H9 (cell line): ENCODE results near the gene RYR3. TPM values are rescaled to one million over a fixed set of nuclear protein-coding genes. Genes with fewer than 3 reads are reported as not detected.

ENCODE experiments used
- DNase-seq: peaks from one replicate; pipeline ENCODE4 v3.0.0-alpha.2; 2017
- H2AFZ ChIP-seq: one replicate; pipeline ENCODE4 v1.6.1; 2013; ENCODE audit warnings: mild to moderate bottlenecking, low read length, control low read depth, moderate library complexity
- H2AK5ac ChIP-seq: 2 replicates; pipeline ENCODE4 v1.6.1; 2013; ENCODE audit warnings: low read length, control low read depth, mixed read lengths; ENCODE audit not compliant: insufficient read length
- H2BK120ac ChIP-seq: one replicate; pipeline ENCODE4 v1.6.1; 2013; ENCODE audit warnings: low read depth, mild to moderate bottlenecking, low read length, control low read depth, inconsistent platforms; ENCODE audit not compliant: poor library complexity, severe bottlenecking
- H2BK12ac ChIP-seq: 2 replicates; pipeline ENCODE4 v1.6.1; 2013; ENCODE audit warnings: low read length, control low read depth, mixed read lengths, low read depth; ENCODE audit not compliant: insufficient read length
- H2BK15ac ChIP-seq: 2 replicates; pipeline ENCODE4 v1.6.1; 2013; ENCODE audit warnings: low read depth, low read length, control low read depth
- H2BK20ac ChIP-seq: one replicate; pipeline ENCODE4 v1.6.1; 2013; ENCODE audit warnings: low read depth, mild to moderate bottlenecking, low read length, control low read depth, inconsistent platforms; ENCODE audit not compliant: poor library complexity, severe bottlenecking
- H2BK5ac ChIP-seq: 2 replicates; pipeline ENCODE4 v1.6.1; 2013; ENCODE audit warnings: low read length, control low read depth, mixed read lengths; ENCODE audit not compliant: insufficient read length
- H3K14ac ChIP-seq: 2 replicates; pipeline ENCODE4 v1.6.1; 2013; ENCODE audit warnings: low read length, control low read depth; ENCODE audit not compliant: insufficient read depth
- H3K18ac ChIP-seq: 2 replicates; pipeline ENCODE4 v1.6.1; 2013; ENCODE audit warnings: low read depth, mild to moderate bottlenecking, mixed read lengths, low read length, control low read depth; ENCODE audit not compliant: insufficient read length
- H3K23ac ChIP-seq: 2 replicates; pipeline ENCODE4 v1.6.1; 2013; ENCODE audit warnings: low read length, control low read depth, mixed read lengths, low read depth; ENCODE audit not compliant: insufficient read length
- H3K23me2 ChIP-seq: 2 replicates; pipeline ENCODE4 v1.6.1; 2013; ENCODE audit warnings: low read depth, mild to moderate bottlenecking, mixed read lengths, low read length, control low read depth; ENCODE audit not compliant: insufficient read length, poor library complexity, severe bottlenecking
- H3K27ac ChIP-seq: 2 replicates; pipeline ENCODE4 v1.5.1; 2013; ENCODE audit warnings: low read length, control low read depth, mixed read lengths, low read depth; ENCODE audit not compliant: insufficient read length
- H3K27me3 ChIP-seq: 2 replicates; pipeline ENCODE4 v1.6.1; 2013; ENCODE audit warnings: low read length, control low read depth, inconsistent platforms; ENCODE audit not compliant: insufficient read depth
- H3K4ac ChIP-seq: 2 replicates; pipeline ENCODE4 v1.6.1; 2013; ENCODE audit warnings: low read depth, mild to moderate bottlenecking, control low read depth, inconsistent platforms, low read length, moderate library complexity
- H3K4me1 ChIP-seq: 2 replicates; pipeline ENCODE4 v1.6.1; 2013; ENCODE audit warnings: low read length, control low read depth, inconsistent platforms; ENCODE audit not compliant: insufficient read depth
- H3K4me2 ChIP-seq: 2 replicates; pipeline ENCODE4 v1.6.1; 2013; ENCODE audit warnings: low read length, control low read depth, mixed read lengths; ENCODE audit not compliant: insufficient read length, insufficient read depth
- H3K56ac ChIP-seq: 2 replicates; pipeline ENCODE4 v1.6.1; 2013; ENCODE audit warnings: low read depth, mild to moderate bottlenecking, mixed read lengths, low read length, control low read depth; ENCODE audit not compliant: insufficient read length
- H3K79me1 ChIP-seq: 2 replicates; pipeline ENCODE4 v1.6.1; 2013; ENCODE audit warnings: low read depth, mild to moderate bottlenecking, moderate library complexity, low read length, control low read depth, inconsistent platforms; ENCODE audit not compliant: insufficient read depth, poor library complexity, severe bottlenecking
- H3K79me2 ChIP-seq: 2 replicates; pipeline ENCODE4 v1.6.1; 2013; ENCODE audit warnings: low read length, control low read depth, inconsistent platforms; ENCODE audit not compliant: insufficient read depth
- H3K9ac ChIP-seq: 2 replicates; pipeline ENCODE4 v1.6.1; 2013; ENCODE audit warnings: low read length, control low read depth, mixed read lengths; ENCODE audit not compliant: insufficient read length; ENCODE audit errors: extremely low read depth
- H3K9me3 ChIP-seq: one replicate; pipeline ENCODE4 v1.6.1; 2013; ENCODE audit warnings: low read depth, low read length, inconsistent platforms; ENCODE audit not compliant: control insufficient read depth
- H3T11ph ChIP-seq: one replicate; pipeline ENCODE4 v1.6.1; 2013; ENCODE audit warnings: mild to moderate bottlenecking, low read length, control low read depth, inconsistent platforms
- H4K20me1 ChIP-seq: one replicate; pipeline ENCODE4 v1.6.1; 2013; ENCODE audit not compliant: control insufficient read depth, insufficient read length, insufficient read depth
- H4K5ac ChIP-seq: 2 replicates; pipeline ENCODE4 v1.6.1; 2013; ENCODE audit warnings: low read depth, mild to moderate bottlenecking, mixed read lengths, low read length, control low read depth; ENCODE audit not compliant: insufficient read length
- H4K8ac ChIP-seq: replicated peaks from 2 replicates; pipeline ENCODE4 v1.6.1; 2013; ENCODE audit warnings: low read length, control low read depth, mixed read lengths, low read depth; ENCODE audit not compliant: insufficient read length
- H4K91ac ChIP-seq: 2 replicates; pipeline ENCODE4 v1.6.1; 2013; ENCODE audit warnings: low read depth, mild to moderate bottlenecking, moderate library complexity, mixed read lengths, low read length, control low read depth; ENCODE audit not compliant: insufficient read length
- H3K27ac Mint-ChIP-seq, 3 experiments: 2 replicates in 2 of 3; 3 replicates in 1 of 3; pipeline ENCODE4 v1.8.0; 2020 to 2021; ENCODE audit warnings: mixed read lengths in 3 of 3, mild to moderate bottlenecking in 1 of 3, moderate library complexity in 1 of 3
- H3K27me3 Mint-ChIP-seq: 2 replicates; pipeline ENCODE4 v1.8.0; 2021; ENCODE audit warnings: low read depth, mild to moderate bottlenecking, moderate library complexity, mixed read lengths
- H3K36me3 Mint-ChIP-seq, 3 experiments: 2 replicates in 2 of 3; 3 replicates in 1 of 3; pipeline ENCODE4 v1.8.0; 2020 to 2021; ENCODE audit warnings: low read depth in 3 of 3, mixed read lengths in 3 of 3; ENCODE audit not compliant: insufficient read depth in 1 of 3
- H3K4me1 Mint-ChIP-seq, 2 experiments: 2 replicates each; pipeline ENCODE4 v1.8.0; 2020; ENCODE audit warnings: mixed read lengths in 2 of 2
- H3K4me3 Mint-ChIP-seq, 2 experiments: 2 replicates in 1 of 2; 3 replicates in 1 of 2; pipeline ENCODE4 v1.8.0; 2020 to 2021; ENCODE audit warnings: mild to moderate bottlenecking in 2 of 2, mixed read lengths in 2 of 2, moderate library complexity in 1 of 2
- H3K9me3 Mint-ChIP-seq, 2 experiments: 2 replicates in 1 of 2; 3 replicates in 1 of 2; pipeline ENCODE4 v1.8.0; 2020; ENCODE audit warnings: mild to moderate bottlenecking in 2 of 2, mixed read lengths in 2 of 2, moderate library complexity in 1 of 2
- WGBS: extraction: QIAGEN DNeasy Blood & Tissue Kit; methylation state at CpG from one replicate; pipeline ENCODE4 v1.1.7; 2013; ENCODE audit warnings: missing lambda C conversion rate, low lambda C conversion rate, mixed read lengths; ENCODE audit not compliant: insufficient read length; ENCODE audit errors: extremely low coverage; 5-methylcytosine and 5-hydroxymethylcytosine counted together
- total RNA-seq: library from RNA; stranded (reverse); gene quantifications from 2 replicates; pipeline ENCODE4 v1.2.1, GENCODE V29; 2021
- TF ChIP-seq, protein P1 (sequence below): fragments of 200-600 bp; sonication (generic); conservative IDR thresholded peaks from 3 replicates; pipeline ENCODE4 v1.8.0; 2021; ENCODE audit warnings: antibody characterized with exemption, mild to moderate bottlenecking

RYR3 gene
- total RNA-seq, 1 experiment from 2014 or later, result 0.85 TPM

DNA sequence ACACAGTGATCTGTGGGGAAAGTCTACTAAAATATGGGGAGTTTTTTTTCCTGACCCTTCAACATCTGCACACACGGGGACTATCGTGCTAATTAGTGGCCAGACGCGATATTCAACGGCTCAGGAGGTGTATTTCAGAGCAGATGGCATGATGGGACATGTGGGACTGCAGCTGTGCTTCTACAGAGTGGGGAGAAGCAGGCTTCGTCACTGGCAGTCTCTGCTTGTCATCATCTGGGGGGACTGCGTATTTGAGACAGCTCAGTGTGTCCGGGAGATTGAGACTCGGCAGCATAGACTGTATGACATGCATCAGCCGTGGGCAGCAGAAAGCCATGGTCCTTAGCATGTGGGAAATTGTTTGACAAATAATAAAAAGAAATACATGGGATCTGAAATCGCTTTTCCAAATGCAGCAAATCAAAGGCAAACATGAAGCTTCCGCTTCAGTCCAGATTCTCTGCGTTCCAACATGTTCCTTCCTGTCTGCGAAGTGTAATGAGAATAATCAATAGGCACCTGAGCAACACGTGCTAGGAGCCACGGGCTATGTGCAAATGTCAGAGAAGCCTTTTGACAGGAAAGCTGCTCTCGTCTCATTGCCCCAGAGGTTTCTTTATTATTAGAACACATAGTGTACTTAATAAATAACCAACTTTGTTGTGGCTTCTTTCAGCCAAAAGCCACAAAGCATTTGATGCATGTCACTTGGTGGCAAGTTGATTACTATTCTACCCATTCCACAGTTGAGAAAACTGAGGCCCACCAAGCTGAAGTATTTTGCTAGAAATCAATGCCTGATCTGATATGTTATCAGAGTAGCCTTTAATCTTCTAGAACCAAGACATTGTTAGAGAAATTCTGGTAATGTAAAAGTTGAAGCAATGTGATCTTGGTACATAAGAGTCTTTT lies 276.3 kb downstream of the RYR3 start:
- H3T11ph ChIP-seq, result no peak overlapping the region
- H2BK12ac ChIP-seq, result peak overlapping the region; percentile 18
- H2BK15ac ChIP-seq, result no peak overlapping the region
- no peaks in the 10 kb centered on the region for H3K27me3 ChIP-seq
- no peak overlapping the region for H3K4me2 ChIP-seq
- H3K4ac ChIP-seq, result no peak overlapping the region
- no peak overlapping the region for H2BK5ac ChIP-seq
- H3K79me1 ChIP-seq, result no peaks in the 10 kb centered on the region
- Mint-ChIP-seq H3K4me1 (peaks cover 25 to 26% of the 10 kb centered on the region in 2 experiments), H3K9me3 (no peaks in the 10 kb centered on the region; a peak in 1 of 5 replicates), H3K27ac (peak overlapping the region in 1 of 3 experiments; percentile 66; a peak in 1 of 7 replicates), H3K4me3 (no peak overlapping the region), H3K27me3 (no peaks in the 10 kb centered on the region), H3K36me3 (peaks cover 0 to 8% (median 0%) of the 10 kb centered on the region in 3 experiments; a peak in 1 of 7 replicates)
- WGBS, result no CpG with 5 or more reads among the region's 17 CpGs
- H3K4me1 ChIP-seq, result no peaks in the 10 kb centered on the region
- no peak overlapping the region for H2BK120ac ChIP-seq
- no peak overlapping the region for H2AFZ ChIP-seq
- H4K8ac ChIP-seq, result no peak overlapping the region
- H3K56ac ChIP-seq, result no peak overlapping the region
- no peak overlapping the region for H4K91ac ChIP-seq
- no peaks in the 10 kb centered on the region for H3K23me2 ChIP-seq
- H3K23ac ChIP-seq, result no peak overlapping the region
- no peak overlapping the region for H2AK5ac ChIP-seq
- no peaks in the 10 kb centered on the region for H3K9me3 ChIP-seq
- H3K27ac ChIP-seq, result no peak overlapping the region
- H4K20me1 ChIP-seq, result no peaks in the 10 kb centered on the region
- DNase-seq, result no peak
- H2BK20ac ChIP-seq, result no peak overlapping the region
- TF ChIP-seq, protein P1, sequence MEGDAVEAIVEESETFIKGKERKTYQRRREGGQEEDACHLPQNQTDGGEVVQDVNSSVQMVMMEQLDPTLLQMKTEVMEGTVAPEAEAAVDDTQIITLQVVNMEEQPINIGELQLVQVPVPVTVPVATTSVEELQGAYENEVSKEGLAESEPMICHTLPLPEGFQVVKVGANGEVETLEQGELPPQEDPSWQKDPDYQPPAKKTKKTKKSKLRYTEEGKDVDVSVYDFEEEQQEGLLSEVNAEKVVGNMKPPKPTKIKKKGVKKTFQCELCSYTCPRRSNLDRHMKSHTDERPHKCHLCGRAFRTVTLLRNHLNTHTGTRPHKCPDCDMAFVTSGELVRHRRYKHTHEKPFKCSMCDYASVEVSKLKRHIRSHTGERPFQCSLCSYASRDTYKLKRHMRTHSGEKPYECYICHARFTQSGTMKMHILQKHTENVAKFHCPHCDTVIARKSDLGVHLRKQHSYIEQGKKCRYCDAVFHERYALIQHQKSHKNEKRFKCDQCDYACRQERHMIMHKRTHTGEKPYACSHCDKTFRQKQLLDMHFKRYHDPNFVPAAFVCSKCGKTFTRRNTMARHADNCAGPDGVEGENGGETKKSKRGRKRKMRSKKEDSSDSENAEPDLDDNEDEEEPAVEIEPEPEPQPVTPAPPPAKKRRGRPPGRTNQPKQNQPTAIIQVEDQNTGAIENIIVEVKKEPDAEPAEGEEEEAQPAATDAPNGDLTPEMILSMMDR, result no peak
- H3K18ac ChIP-seq, result no peak overlapping the region
- H3K79me2 ChIP-seq, result no peaks in the 10 kb centered on the region
- H3K9ac ChIP-seq, result no peak overlapping the region
- no peak overlapping the region for H3K14ac ChIP-seq
- no peak overlapping the region for H4K5ac ChIP-seq
